ENCODE data around the gene CPM.

CPM gene

DNA sequence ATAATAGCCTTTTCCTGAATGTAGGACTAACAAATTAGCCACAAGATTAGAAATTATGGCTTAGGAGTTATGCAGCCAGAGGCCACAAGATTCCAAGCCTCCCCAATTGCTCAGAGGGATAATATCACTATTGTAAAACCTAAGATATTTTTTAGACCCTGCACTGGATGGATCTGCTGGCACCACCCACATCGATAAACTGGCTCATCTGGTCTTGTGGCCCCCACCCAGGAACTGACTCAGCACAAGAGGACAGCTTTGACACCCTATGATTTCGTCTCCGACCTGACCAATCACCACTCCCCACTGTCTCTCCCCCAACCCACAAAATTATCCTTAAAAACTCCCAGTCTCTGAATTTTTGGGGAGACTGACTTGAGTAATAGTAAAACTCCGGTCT lies 54.7 kb downstream of the CPM start:
- TF ChIP-seq POLR2AphosphoS5 (IDR thresholded peaks at IDR 0.05; ENCODE audit: low read depth): no peak
- no peak for TF ChIP-seq SPI1 (IDR thresholded peaks at IDR 0.05; ENCODE audit: borderline replicate concordance, low read depth)
- no peak for TF ChIP-seq GABPA (IDR thresholded peaks at IDR 0.05; ENCODE audit: low read depth)
- TF ChIP-seq, protein P1, sequence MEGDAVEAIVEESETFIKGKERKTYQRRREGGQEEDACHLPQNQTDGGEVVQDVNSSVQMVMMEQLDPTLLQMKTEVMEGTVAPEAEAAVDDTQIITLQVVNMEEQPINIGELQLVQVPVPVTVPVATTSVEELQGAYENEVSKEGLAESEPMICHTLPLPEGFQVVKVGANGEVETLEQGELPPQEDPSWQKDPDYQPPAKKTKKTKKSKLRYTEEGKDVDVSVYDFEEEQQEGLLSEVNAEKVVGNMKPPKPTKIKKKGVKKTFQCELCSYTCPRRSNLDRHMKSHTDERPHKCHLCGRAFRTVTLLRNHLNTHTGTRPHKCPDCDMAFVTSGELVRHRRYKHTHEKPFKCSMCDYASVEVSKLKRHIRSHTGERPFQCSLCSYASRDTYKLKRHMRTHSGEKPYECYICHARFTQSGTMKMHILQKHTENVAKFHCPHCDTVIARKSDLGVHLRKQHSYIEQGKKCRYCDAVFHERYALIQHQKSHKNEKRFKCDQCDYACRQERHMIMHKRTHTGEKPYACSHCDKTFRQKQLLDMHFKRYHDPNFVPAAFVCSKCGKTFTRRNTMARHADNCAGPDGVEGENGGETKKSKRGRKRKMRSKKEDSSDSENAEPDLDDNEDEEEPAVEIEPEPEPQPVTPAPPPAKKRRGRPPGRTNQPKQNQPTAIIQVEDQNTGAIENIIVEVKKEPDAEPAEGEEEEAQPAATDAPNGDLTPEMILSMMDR (IDR thresholded peaks at IDR 0.05; ENCODE audit: insufficient read depth, low read length): no peak
- TF ChIP-seq, protein P2, sequence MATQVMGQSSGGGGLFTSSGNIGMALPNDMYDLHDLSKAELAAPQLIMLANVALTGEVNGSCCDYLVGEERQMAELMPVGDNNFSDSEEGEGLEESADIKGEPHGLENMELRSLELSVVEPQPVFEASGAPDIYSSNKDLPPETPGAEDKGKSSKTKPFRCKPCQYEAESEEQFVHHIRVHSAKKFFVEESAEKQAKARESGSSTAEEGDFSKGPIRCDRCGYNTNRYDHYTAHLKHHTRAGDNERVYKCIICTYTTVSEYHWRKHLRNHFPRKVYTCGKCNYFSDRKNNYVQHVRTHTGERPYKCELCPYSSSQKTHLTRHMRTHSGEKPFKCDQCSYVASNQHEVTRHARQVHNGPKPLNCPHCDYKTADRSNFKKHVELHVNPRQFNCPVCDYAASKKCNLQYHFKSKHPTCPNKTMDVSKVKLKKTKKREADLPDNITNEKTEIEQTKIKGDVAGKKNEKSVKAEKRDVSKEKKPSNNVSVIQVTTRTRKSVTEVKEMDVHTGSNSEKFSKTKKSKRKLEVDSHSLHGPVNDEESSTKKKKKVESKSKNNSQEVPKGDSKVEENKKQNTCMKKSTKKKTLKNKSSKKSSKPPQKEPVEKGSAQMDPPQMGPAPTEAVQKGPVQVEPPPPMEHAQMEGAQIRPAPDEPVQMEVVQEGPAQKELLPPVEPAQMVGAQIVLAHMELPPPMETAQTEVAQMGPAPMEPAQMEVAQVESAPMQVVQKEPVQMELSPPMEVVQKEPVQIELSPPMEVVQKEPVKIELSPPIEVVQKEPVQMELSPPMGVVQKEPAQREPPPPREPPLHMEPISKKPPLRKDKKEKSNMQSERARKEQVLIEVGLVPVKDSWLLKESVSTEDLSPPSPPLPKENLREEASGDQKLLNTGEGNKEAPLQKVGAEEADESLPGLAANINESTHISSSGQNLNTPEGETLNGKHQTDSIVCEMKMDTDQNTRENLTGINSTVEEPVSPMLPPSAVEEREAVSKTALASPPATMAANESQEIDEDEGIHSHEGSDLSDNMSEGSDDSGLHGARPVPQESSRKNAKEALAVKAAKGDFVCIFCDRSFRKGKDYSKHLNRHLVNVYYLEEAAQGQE (IDR thresholded peaks at IDR 0.05; ENCODE audit: insufficient replicate concordance, low read depth): no peak
- DNase-seq (ENCODE audit: low read depth in 1 of 2, low spot score in 1 of 2): no peak
- H3K27me3 ChIP-seq (ENCODE audit: insufficient read depth, poor library complexity, severe bottlenecking): no peaks in the 10 kb centered on the region
- no peak overlapping the region for H3K27ac ChIP-seq (replicated peaks)
- H3K4me3 ChIP-seq (replicated peaks; ENCODE audit: insufficient read depth, low read length): no peak overlapping the region

DNA sequence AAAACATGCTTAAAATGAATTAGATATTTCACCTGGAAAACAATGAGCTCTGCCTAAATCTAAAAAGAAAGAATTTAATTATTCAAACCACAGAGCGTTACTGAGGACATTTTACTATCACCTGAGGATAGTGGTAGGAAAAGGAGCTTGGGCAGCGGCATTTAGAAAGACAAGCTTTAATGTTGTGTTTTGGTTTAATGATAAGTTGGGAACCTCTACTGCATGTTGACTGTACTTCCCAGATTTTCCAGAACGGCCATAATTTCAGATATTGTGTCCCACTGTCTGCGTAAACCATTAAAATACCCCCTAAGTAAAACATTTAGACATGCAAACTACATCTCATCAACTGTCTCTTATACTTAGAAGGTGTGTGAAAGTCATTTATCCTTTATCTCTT lies 55.4 kb downstream of the CPM start:
- TF ChIP-seq POLR2AphosphoS5 (IDR thresholded peaks at IDR 0.05; ENCODE audit: low read depth) (no peak), SPI1 (IDR thresholded peaks at IDR 0.05; ENCODE audit: borderline replicate concordance, low read depth) (no peak), GABPA (IDR thresholded peaks at IDR 0.05; ENCODE audit: low read depth) (no peak)
- TF ChIP-seq, protein P2 (IDR thresholded peaks at IDR 0.05; ENCODE audit: insufficient replicate concordance, low read depth): no peak
- TF ChIP-seq, protein P1 (IDR thresholded peaks at IDR 0.05; ENCODE audit: insufficient read depth, low read length): no peak
- no peak for DNase-seq (ENCODE audit: low read depth in 1 of 2, low spot score in 1 of 2)
- no peaks in the 10 kb centered on the region for H3K27me3 ChIP-seq (ENCODE audit: insufficient read depth, poor library complexity, severe bottlenecking)
- no peak overlapping the region for H3K4me3 ChIP-seq (replicated peaks; ENCODE audit: insufficient read depth, low read length)
- H3K27ac ChIP-seq (replicated peaks): no peak overlapping the region

GRCh38 chr12:68876461-68876860 lies 56.5 kb downstream of the CPM start:
- Histone ChIP-seq H3K27ac (replicated peaks) (no peak overlapping the region), H3K4me3 (replicated peaks; ENCODE audit: insufficient read depth, low read length) (no peak overlapping the region), H3K27me3 (ENCODE audit: insufficient read depth, poor library complexity, severe bottlenecking) (no peaks in the 10 kb centered on the region)
- TF ChIP-seq GABPA (IDR thresholded peaks at IDR 0.05; ENCODE audit: low read depth): no peak
- no peak for TF ChIP-seq POLR2AphosphoS5 (IDR thresholded peaks at IDR 0.05; ENCODE audit: low read depth)
- TF ChIP-seq, protein P1 (IDR thresholded peaks at IDR 0.05; ENCODE audit: insufficient read depth, low read length): no peak
- no peak for TF ChIP-seq SPI1 (IDR thresholded peaks at IDR 0.05; ENCODE audit: borderline replicate concordance, low read depth)
- TF ChIP-seq, protein P2 (IDR thresholded peaks at IDR 0.05; ENCODE audit: insufficient replicate concordance, low read depth): no peak
- DNase-seq (ENCODE audit: low read depth in 1 of 2, low spot score in 1 of 2): no peak

All from HL-60 (cell line).